Measurements from ENCODE around the gene TRIM40.
A peak's percentile ranks its signal among the peaks of the same experiment; 100 is the strongest.
"Not testable (repeated sequence)": the region's sequence is repeated elsewhere in the genome, so short reads cannot be mapped to it uniquely, and the experiment has no call there.

Gene TRIM40

DNA sequence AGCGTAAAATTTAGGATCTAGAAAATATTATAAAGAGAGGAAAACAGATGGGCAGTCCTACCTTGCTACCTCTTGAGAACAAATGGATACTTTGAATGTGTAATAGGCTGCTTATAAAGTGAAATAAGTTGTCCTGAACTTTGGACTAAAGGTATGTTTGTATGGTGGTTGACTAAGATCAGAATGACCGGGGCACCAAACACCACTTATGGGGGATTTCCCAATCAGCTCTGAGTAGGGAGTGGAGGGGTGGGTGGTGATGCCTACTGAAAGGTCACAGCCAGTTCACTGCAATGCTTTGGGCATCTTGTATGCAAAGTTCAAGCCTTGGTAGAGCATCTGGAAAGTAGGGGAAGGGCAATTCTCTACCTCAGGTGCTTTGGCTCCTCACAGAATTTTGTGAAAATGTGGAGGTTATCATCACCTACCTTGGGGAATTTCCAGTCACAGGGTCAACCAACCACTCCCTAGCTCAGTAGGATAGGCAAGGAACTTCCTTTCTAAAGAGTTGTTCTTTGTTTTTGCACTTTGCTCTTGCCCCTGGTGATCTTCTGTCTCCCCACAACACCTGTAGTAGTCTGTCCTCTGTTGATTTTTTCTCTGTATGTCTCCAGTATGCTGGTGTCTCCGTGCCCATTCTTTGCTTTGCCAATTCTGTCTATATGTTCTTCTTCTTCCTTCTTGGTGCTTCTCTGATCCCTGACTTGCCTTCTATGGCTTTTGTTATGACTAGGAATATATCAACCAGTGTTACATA lies 22.8 kb upstream of the TRIM40 start, which contains the start of gene TRIM31:
Gene TRIM31, minus strand, starts transcription at position 88 of the 757 bp plus-strand sequence. CDS start 285 bp downstream, outside the sequence.
- DNase-seq (ENCODE audit: low read depth, low spot score), result no peak

DNA sequence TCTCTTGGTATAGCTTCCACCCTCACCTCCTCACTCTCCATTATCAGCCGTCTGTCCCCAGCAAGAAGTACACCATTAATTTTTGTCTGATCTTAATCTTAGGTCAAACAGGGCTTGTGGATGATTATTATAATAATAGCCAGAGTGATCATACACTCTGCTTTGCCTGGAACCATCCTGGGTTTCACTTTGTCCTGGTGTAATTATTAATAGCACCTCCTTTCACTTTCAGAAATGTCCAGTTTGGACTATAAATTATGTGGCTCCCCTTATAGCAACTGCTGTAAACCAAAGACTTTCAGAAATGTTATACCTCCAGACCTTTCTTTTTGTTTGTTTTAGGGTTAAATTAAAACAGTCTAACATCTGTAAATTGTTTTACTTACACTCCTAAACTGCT lies 22.1 kb upstream of the TRIM40 start:
- no peak for DNase-seq (ENCODE audit: low read depth, low spot score)

DNA sequence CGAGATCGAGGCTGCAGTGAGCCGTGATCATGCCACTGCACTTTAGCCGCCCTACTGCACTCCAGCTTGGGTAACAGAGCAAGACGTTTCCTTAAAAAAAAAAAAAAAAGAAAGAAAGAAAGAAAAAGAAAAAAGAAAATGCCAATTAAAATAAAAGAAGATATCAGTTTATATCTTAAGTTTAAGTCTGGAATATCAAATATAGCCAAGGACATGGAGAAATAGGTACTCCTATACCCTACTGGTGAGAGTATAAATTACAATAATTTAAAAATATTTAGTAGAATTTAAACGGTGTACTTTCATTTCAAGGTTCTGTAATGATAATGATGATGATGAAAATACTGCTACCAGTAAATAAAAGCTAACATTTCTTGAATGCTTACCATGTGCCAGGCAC lies 19.2 kb upstream of the TRIM40 start:
- no peak for DNase-seq (ENCODE audit: low read depth, low spot score)

DNA sequence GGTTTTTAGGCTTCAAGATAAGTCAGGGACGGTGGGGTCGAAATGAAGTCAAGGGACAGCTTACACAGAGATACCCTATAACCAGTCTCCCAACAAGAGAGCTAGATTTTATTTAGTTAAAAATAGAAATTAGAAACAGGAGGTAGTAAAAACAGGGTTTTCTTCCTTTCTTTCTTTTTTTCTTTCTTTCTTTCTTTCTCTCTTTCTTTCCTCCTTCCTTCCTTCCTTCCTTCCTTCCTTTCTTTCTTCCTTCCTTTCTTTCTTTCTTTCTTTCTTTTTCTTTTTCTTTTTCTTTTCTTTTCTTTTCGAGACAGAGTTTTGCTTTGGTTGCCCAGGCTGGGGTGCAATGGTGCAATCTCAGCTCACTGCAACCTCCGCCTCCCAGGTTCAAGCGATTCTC lies 17.2 kb upstream of the TRIM40 start:
- not testable (repeated sequence) for DNase-seq (ENCODE audit: low read depth, low spot score)

DNA sequence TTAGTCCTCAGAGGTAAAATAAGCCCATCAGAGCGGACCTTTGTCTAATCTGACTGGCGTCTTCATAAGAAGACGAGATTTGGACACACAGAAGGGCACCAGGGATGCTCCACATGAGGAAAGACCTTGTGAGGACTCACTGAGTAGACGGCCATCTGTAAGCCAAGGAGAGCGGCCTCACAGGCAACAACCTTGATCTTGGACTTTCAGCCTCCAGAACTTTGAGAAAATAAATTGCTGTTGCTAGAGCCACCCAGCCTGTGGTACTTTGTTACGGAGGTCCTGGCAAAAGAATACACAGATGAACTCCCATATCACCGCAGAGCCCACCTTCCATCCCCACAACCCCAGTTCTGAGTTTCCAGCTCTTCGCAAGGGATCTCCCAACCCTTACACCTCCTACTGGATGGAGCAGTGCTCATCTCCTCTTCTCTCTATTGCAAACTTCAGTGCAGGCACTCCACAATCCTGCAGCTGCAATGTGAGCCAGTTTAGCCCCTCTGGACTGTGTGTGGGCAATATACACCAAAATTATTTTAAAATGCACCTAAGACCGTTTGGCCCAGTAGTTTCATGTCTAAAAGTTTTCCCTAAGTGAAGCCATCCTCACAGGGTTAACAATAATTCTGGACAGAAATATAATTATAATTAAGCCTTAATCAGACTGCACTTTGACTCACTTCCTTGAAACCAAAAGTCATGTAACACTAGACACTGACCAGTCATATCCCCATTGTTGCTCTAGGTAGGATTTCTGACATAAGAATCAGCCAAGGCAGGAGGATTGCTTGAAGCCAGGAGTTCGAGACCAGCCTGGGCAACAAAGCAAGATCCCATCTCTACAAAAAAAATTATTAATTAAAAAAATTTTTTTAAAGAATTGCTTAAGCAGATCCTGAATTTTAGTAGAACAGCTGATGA lies 14.2 kb upstream of the TRIM40 start:
- DNase-seq (ENCODE audit: low read depth, low spot score), result no peak

DNA sequence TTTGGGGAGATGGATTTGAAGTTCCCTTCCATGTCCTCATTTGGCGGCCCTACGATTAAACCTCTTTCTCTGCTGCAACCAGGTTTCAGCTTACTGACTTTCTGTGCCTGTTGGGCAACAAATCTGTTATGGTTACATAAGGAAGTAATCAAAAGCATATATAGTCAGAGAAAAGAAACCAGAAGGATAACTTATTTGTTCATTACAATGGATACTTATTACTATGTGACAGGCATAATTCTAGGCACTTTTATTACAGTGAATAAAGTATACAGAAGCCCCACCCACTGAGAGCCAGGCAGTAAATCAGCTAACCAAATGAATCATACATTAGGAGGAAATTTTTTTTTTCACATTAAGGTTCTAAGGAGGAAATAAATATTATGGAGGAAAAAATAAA lies 13.4 kb upstream of the TRIM40 start:
- no peak for DNase-seq (ENCODE audit: low read depth, low spot score)

- DNase-seq (ENCODE audit: low read depth, low spot score), result no peak
Observed at GRCh38 chr6:30127238-30128093, 8.5 kb upstream of the TRIM40 start.

DNA sequence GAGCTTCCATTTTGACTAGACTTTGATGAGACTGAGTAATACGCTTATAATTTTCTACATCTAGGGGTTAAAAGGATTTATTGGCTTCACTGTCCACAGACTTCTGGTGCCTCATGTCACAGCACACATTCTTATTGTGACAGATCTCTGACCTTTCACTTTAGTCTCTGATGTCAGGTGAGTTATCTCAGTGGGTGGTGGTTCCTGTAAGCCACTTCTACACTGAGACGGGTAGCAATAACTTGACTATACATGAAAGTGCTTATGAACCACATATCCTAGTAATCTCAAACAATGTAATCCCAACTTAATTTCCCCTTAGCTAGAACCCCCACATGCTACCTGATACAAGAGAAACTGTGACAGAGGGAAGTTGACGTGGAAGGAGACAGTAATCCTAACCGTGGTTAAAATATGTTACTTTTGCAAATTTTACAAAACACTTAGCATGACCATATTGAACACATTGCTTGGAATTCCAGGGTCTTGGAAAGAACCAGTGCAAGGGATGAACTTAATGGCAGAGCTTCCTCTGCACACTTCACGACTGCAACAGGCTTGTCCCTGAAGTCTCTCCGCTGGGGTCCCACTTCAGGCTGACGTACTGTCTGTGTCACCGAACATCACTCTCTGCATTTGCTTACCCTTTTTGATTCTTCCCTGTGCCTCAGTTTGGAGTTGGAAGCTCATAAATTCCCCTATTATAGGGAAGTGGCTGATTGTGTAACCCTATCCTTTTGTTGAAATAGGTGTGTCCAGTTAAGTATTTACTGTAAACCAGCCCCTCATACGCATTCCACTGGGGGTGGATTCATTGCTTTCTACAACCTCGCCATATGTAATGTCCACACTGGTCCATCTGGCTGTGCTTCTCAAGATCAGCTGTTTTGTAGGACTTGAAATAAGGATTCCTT lies 6.4 kb upstream of the TRIM40 start:
- no peak for DNase-seq (ENCODE audit: low read depth, low spot score)

DNA sequence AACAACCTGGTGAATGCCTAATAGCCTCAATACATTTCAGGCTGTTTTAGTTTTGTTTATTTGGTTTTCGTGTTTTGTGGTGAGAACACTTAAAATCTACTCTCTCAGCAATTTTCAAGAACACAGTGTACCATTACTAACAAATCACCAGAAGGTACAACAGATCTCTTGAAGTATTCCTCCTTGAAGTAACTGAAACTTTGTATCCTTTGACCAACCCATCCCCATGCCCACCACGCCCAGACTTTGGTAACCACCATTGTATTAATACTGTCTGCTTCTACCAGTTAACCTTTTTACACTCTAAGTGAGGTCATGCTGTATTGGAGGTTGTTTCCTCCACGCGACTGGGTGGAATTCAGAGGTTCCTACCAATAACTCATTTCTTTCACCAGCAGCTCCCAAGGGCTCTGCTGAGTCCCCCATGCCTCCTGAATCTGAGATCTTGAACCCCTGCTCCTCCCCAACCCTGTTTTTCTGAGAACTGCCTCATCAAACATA lies 5.7 kb upstream of the TRIM40 start:
- no peak for DNase-seq (ENCODE audit: low read depth, low spot score)

- peak; percentile 54 for DNase-seq (ENCODE audit: low read depth, low spot score)
Observed at GRCh38 chr6:30130887-30131862, 4.8 kb upstream of the TRIM40 start.

GRCh38 chr6:30131947-30132497 lies 3.9 kb upstream of the TRIM40 start:
- no peak for DNase-seq (ENCODE audit: low read depth, low spot score)

GRCh38 chr6:30135147-30135546 lies 793 bp upstream of the TRIM40 start:
- DNase-seq (ENCODE audit: low read depth, low spot score), result no peak

- DNase-seq (ENCODE audit: low read depth, low spot score), result no peak
Observed at GRCh38 chr6:30136570-30137286, 788 bp downstream of the TRIM40 start.

DNA sequence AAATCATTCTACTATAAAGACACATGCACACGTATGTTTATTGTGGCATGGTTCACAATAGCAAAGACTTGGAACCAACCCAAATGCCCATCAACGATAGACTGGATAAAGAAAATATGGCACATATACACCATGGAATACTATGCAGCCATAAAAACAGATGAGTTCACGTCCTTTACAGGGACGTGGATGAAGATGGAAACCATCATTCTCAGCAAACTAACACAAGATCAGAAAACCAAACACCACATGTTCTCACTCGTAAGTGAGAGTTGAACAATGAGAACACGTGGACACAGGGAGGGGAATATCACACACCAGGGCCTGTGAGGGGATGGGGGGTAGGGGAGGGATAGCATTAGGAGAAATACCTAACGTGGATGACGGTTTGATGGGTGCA lies 4.3 kb downstream of the TRIM40 start:
- DNase-seq (ENCODE audit: low read depth, low spot score), result not testable (repeated sequence)

DNA sequence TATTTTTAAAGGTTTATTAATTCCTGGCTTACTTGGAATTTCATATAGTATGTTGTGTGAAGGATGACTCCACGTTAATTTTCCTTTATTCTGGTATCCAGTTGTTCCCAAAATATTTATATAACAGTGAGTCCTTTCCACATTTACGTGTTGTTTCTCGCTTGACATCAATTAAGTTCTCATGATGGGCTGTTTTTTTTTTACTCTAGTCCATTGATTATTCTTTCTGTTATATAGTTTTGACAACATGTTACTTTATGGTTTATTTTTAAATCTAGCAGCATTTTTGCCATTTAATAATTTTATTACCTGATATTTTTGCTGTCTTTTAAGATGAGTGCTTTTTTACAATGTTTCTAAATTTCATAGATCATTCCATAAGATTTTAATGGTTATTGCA lies 6.7 kb downstream of the TRIM40 start:
- DNase-seq (ENCODE audit: low read depth, low spot score), result no peak

- DNase-seq (ENCODE audit: low read depth, low spot score), result no peak
Observed at GRCh38 chr6:30143780-30144179, 7.8 kb downstream of the TRIM40 start.

GRCh38 chr6:30144811-30145210 lies 8.9 kb downstream of the TRIM40 start:
- DNase-seq (ENCODE audit: low read depth, low spot score), result no peak

DNA sequence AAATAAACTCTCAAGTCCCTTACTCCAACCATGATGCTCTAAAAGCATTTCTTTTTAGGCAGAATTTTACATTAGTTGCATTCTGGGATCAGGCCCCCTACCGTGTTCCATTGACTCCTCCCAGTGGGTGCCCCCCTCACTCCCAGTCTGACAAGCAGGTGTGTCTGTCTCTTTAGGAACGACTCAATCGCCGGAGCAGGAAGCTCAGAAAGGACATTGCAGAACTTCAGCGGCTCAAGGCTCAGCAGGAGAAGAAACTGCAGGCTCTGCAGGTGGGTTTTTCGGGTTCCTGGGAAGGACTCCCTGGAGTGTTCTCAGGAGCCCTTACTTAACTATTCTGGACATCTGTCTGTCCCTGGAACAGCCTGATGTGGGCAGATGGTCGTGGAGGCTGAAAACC lies 9.9 kb downstream of the TRIM40 start:
- no peak for DNase-seq (ENCODE audit: low read depth, low spot score)

All from activated CD4-positive, CD25-positive, alpha-beta regulatory T cell treated with anti-CD3 and anti-CD28 coated beads, Interleukin-2, amount 50 U/mL, for 16 hours (primary cell).